H1 (cell line): Measurements from ENCODE around the gene GABRG3. TPM values are rescaled to one million over a fixed set of nuclear protein-coding genes. Genes with fewer than 3 reads are reported as not detected.

Source experiments
- CTCF ChIA-PET: fragments of 300-600 bp; sonication (Branson Sonifier 250); formaldehyde crosslinking; loops from one replicate; lab custom pipeline; 2021; ENCODE audit not compliant: partially characterized antibody; lab: Charles Lee
- POLR2A ChIA-PET: fragments of 300-600 bp; sonication (Branson Sonifier 250); formaldehyde crosslinking; loops from one replicate; lab custom pipeline; 2021; ENCODE audit warnings: inconsistent platforms; ENCODE audit not compliant: partially characterized antibody; lab: Charles Lee
- DNase-seq, 2 experiments: peaks; one replicate each; pipeline versions ENCODE4 v3.0.0 to v3.0.0-alpha.2; 2010 to 2022; ENCODE audit warnings: low spot score in 2 of 2, low read depth in 1 of 2, mixed read lengths in 1 of 2
- FAIRE-seq: peaks from 2 replicates; lab custom pipeline; 2011; peaks lifted over from hg19 to GRCh38; lab: Jason Lieb, UNC
- H2AFZ ChIP-seq: 2 replicates; pipeline ENCODE4 v1.8.1; 2012; ENCODE audit warnings: low read length, inconsistent platforms
- H2AK5ac ChIP-seq: 2 replicates; pipeline ENCODE4 v1.6.1; 2013; ENCODE audit warnings: low read depth, low read length
- H2BK120ac ChIP-seq: replicated peaks from 2 replicates; pipeline ENCODE3; 2013; ENCODE audit warnings: low read depth, low read length, inconsistent platforms
- H2BK12ac ChIP-seq: 2 replicates; pipeline ENCODE4 v1.6.1; 2013; ENCODE audit warnings: low read depth, low read length
- H2BK15ac ChIP-seq: 2 replicates; pipeline ENCODE4 v1.6.1; 2013; ENCODE audit warnings: low read length
- H2BK20ac ChIP-seq: 2 replicates; pipeline ENCODE4 v1.6.1; 2013; ENCODE audit warnings: low read length
- H2BK5ac ChIP-seq: 2 replicates; pipeline ENCODE4 v1.6.1; 2013; ENCODE audit warnings: low read depth, low read length
- H3K14ac ChIP-seq: 2 replicates; pipeline ENCODE4 v1.6.1; 2013; ENCODE audit warnings: inconsistent platforms; ENCODE audit not compliant: insufficient read length
- H3K18ac ChIP-seq: 2 replicates; pipeline ENCODE4 v1.6.1; 2013; ENCODE audit warnings: low read length; ENCODE audit errors: extremely low read depth
- H3K23ac ChIP-seq: 2 replicates; pipeline ENCODE4 v1.6.1; 2013; ENCODE audit warnings: inconsistent platforms; ENCODE audit not compliant: insufficient read length
- H3K23me2 ChIP-seq: 2 replicates; pipeline ENCODE4 v1.6.1; 2013; ENCODE audit warnings: low read depth, low read length
- H3K27ac ChIP-seq: 2 replicates; pipeline ENCODE4 v1.6.1; 2011; ENCODE audit warnings: low read depth, low read length, inconsistent platforms
- H3K27me3 ChIP-seq, 4 experiments: replicated peaks in 1 of 4; 1 replicate in 1 of 4; 2 replicates in 3 of 4; pipeline versions ENCODE4 v1.6.1 to v1.8.1; 2011 to 2013; ENCODE audit warnings: low read length in 3 of 4, mild to moderate bottlenecking in 3 of 4, inconsistent platforms in 2 of 4, mixed read lengths in 2 of 4, moderate library complexity in 1 of 4; ENCODE audit not compliant: control insufficient read depth in 3 of 4, insufficient read depth in 3 of 4; ENCODE audit errors: extremely low read depth in 1 of 4
- H3K36me3 ChIP-seq, 4 experiments: 2 replicates each; pipeline versions ENCODE4 v1.6.1 to v1.8.1; 2011 to 2013; ENCODE audit warnings: mild to moderate bottlenecking in 4 of 4, low read length in 3 of 4, moderate library complexity in 2 of 4, control low read depth in 1 of 4, inconsistent platforms in 1 of 4; ENCODE audit not compliant: insufficient read depth in 4 of 4, control insufficient read depth in 2 of 4
- H3K4ac ChIP-seq: replicated peaks from 2 replicates; pipeline ENCODE3; 2013; ENCODE audit warnings: low read length, low read depth, mixed read lengths, inconsistent platforms; ENCODE audit not compliant: insufficient read length
- H3K4me1 ChIP-seq, 4 experiments: replicated peaks in 1 of 4; 1 replicate in 1 of 4; 2 replicates in 3 of 4; pipeline versions ENCODE4 v1.6.1 to v1.8.1; 2011 to 2013; ENCODE audit warnings: low read length in 3 of 4, inconsistent platforms in 2 of 4, mixed read lengths in 1 of 4; ENCODE audit not compliant: insufficient read depth in 4 of 4, control insufficient read depth in 3 of 4
- H3K4me2 ChIP-seq, 2 experiments: 2 replicates each; pipeline versions ENCODE4 v1.6.1 to v1.8.1; 2011 to 2013; ENCODE audit warnings: low read depth in 2 of 2, low read length in 2 of 2, control low read depth in 1 of 2, inconsistent platforms in 1 of 2, mild to moderate bottlenecking in 1 of 2; ENCODE audit not compliant: insufficient read depth in 1 of 2
- H3K4me3 ChIP-seq, 4 experiments: fragments of 200-600, 300-600 bp in 1 of 4; sonication (generic), shearing (Covaris generic), sonication (Bioruptor Twin) in 1 of 4; 2 replicates each; pipeline versions ENCODE4 v1.5.1 to v1.8.1; 2011 to 2016; ENCODE audit warnings: low read length in 4 of 4, low read depth in 3 of 4, control low read depth in 2 of 4, inconsistent platforms in 2 of 4, mild to moderate bottlenecking in 2 of 4, mixed read lengths in 1 of 4, moderate library complexity in 1 of 4; ENCODE audit not compliant: insufficient read depth in 2 of 4; ENCODE audit errors: extremely low read depth in 1 of 4
- H3K56ac ChIP-seq: replicated peaks from 2 replicates; pipeline ENCODE3; 2013; ENCODE audit warnings: low read depth, mild to moderate bottlenecking, mixed read lengths, low read length, inconsistent platforms; ENCODE audit not compliant: insufficient read length
- H3K79me1 ChIP-seq: 2 replicates; pipeline ENCODE4 v1.6.1; 2013; ENCODE audit warnings: low read depth, low read length, control low read depth
- H3K79me2 ChIP-seq, 2 experiments: 2 replicates each; pipeline versions ENCODE4 v1.6.1 to v1.8.1; 2012 to 2013; ENCODE audit warnings: low read length in 2 of 2, mild to moderate bottlenecking in 2 of 2, inconsistent platforms in 1 of 2; ENCODE audit not compliant: insufficient read depth in 2 of 2, control insufficient read depth in 1 of 2
- H3K9ac ChIP-seq, 4 experiments: replicated peaks in 1 of 4; 1 replicate in 1 of 4; 2 replicates in 3 of 4; pipeline versions ENCODE4 v1.6.1 to v1.8.1; 2011 to 2013; ENCODE audit warnings: low read depth in 3 of 4, low read length in 3 of 4, control low read depth in 2 of 4, mild to moderate bottlenecking in 2 of 4, moderate library complexity in 2 of 4, inconsistent platforms in 1 of 4; ENCODE audit errors: extremely low read depth in 1 of 4
- H3K9me3 ChIP-seq, 2 experiments: 2 replicates each; pipeline versions ENCODE4 v1.6.1 to v1.8.1; 2012 to 2013; ENCODE audit warnings: mild to moderate bottlenecking in 2 of 2, moderate library complexity in 2 of 2, control low read depth in 1 of 2, inconsistent platforms in 1 of 2, low read depth in 1 of 2, low read length in 1 of 2, mixed read lengths in 1 of 2; ENCODE audit not compliant: insufficient read depth in 2 of 2
- H4K20me1 ChIP-seq, 2 experiments: replicated peaks in 1 of 2; 2 replicates each; pipeline versions ENCODE3 to v1.8.1; 2011 to 2013; ENCODE audit warnings: inconsistent platforms in 2 of 2, low read length in 2 of 2, mild to moderate bottlenecking in 1 of 2; ENCODE audit not compliant: insufficient read depth in 2 of 2, control insufficient read depth in 1 of 2
- H4K5ac ChIP-seq: 2 replicates; pipeline ENCODE4 v1.6.1; 2013; ENCODE audit warnings: low read length, low read depth, mixed read lengths, inconsistent platforms; ENCODE audit not compliant: insufficient read length
- H4K8ac ChIP-seq: 2 replicates; pipeline ENCODE4 v1.8.0; 2013; ENCODE audit warnings: mild to moderate bottlenecking, moderate library complexity, low read length, inconsistent platforms; ENCODE audit not compliant: insufficient read depth; ENCODE audit errors: extremely low read depth
- H4K91ac ChIP-seq: replicated peaks from 2 replicates; pipeline ENCODE3; 2013; ENCODE audit warnings: low read length, mixed read lengths, inconsistent platforms; ENCODE audit not compliant: insufficient read length
- BCL11A ChIP-seq, 2 experiments: IDR thresholded peaks; one replicate each; pipeline ENCODE4 v1.6.1; 2011; ENCODE audit warnings: low read depth in 2 of 2, low read length in 2 of 2, mild to moderate bottlenecking in 2 of 2
- CBX5 ChIP-seq: fragments of 300-800, 300-1000 bp; sonication (generic); IDR thresholded peaks from 2 replicates; pipeline ENCODE4 v1.7.1; 2016; ENCODE audit warnings: antibody characterized with exemption, low read length, low read depth
- CREB1 ChIP-seq: IDR thresholded peaks from 2 replicates; pipeline ENCODE4 v1.6.1; 2012; ENCODE audit warnings: inconsistent platforms
- HDAC2 ChIP-seq, 2 experiments: fragments of 300-600 bp in 1 of 2; sonication (generic) in 1 of 2; IDR thresholded peaks; 2 replicates each; pipeline ENCODE4 v1.6.1; 2011 to 2012; ENCODE audit warnings: low read depth in 2 of 2, low read length in 2 of 2, mild to moderate bottlenecking in 2 of 2, moderate library complexity in 2 of 2, borderline replicate concordance in 1 of 2, inconsistent platforms in 1 of 2
- KDM5A ChIP-seq: fragments of 200-600 bp; IDR thresholded peaks from 2 replicates; pipeline ENCODE4 v1.7.1; 2012; ENCODE audit warnings: mild to moderate bottlenecking, low read length, inconsistent platforms, mixed read lengths
- SIN3A ChIP-seq, 2 experiments: IDR thresholded peaks in 1 of 2; conservative IDR thresholded peaks in 1 of 2; 2 replicates each; pipeline ENCODE4 v1.6.1; 2011 to 2012; ENCODE audit warnings: low read length in 2 of 2, improper control_type of control experiment in 1 of 2, low read depth in 1 of 2, mild to moderate bottlenecking in 1 of 2
- TAF1 ChIP-seq: IDR thresholded peaks from 2 replicates; pipeline ENCODE4 v1.6.1; 2011; ENCODE audit warnings: mild to moderate bottlenecking, low read depth, low read length
- TAF7 ChIP-seq: optimal IDR thresholded peaks from 2 replicates; pipeline ENCODE3; 2011; ENCODE audit warnings: low read depth, mild to moderate bottlenecking, inconsistent platforms, low read length, moderate library complexity, borderline replicate concordance
- WGBS, 2 experiments: shearing (Covaris generic) in 1 of 2; methylation state at CpG; one replicate each; pipeline versions ENCODE4 v1.1.6 to v1.1.7; 2013 to 2015; ENCODE audit warnings: low lambda C conversion rate in 2 of 2, mixed read lengths in 2 of 2, inconsistent platforms in 1 of 2, low coverage in 1 of 2, missing lambda C conversion rate in 1 of 2; ENCODE audit not compliant: insufficient replicate concordance in 2 of 2, insufficient coverage in 1 of 2, insufficient read length in 1 of 2; ENCODE audit errors: extremely low coverage in 1 of 2, missing lambda C conversion rate in 1 of 2; 5-methylcytosine and 5-hydroxymethylcytosine counted together
- polyA plus RNA-seq, 7 experiments: library from polyadenylated mRNA; depleted of rRNA in 3 of 7; stranded (reverse) in 5 of 7; unstranded in 2 of 7; fragments of >200 nt in 5 of 7; fragments of 200-250 nt in 2 of 7; gene quantifications; 1 replicate in 5 of 7; 2 replicates in 1 of 7; 4 replicates in 1 of 7; pipeline versions ENCODE4 v1.2.1 to v1.2.3, GENCODE V29; 2011 to 2013; ENCODE audit warnings: missing spikeins in 2 of 7, mixed read lengths in 2 of 7
- total RNA-seq: library from RNA; stranded (reverse); fragmentation: NEBNext Ultra II Directional; extraction: Animal tissue kit (Norgen Biotek cat#: 25700); gene quantifications from 2 replicates; pipeline ENCODE4 v1.2.1, GENCODE V29; 2021

The GABRG3 gene
- total and polyA plus RNA-seq, 2 of the 8 experiments (the other 6 are each of a cell fraction or from before 2014, with no cell fraction given) = 0.17 to 0.80 TPM

DNA sequence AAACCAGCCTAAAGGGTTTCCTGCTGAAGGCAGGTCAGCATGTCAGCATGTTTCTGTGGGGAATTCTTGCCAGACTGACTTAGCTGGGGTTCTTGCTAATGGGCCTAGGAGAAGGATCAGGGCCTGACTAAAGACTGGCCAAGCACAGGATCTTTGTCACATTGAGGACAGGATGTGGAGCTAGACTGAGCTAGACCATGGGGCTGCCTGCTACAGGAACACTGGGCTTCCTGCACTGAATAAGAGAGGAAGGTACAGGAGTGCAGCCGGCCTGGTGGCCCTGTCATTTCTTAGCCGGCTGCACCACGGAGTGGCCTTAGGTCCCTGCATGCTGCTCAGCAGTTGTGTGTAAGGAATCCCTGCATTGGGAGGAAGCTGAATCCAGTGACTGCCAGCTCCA is 68.2 kb downstream of the GABRG3 start:
- H4K91ac ChIP-seq = no peak overlapping the region
- H3K27ac ChIP-seq = no peak overlapping the region
- H3K23ac ChIP-seq = no peak overlapping the region
- no peaks in the 10 kb centered on the region for H3K36me3 ChIP-seq
- H3K79me1 ChIP-seq = no peaks in the 10 kb centered on the region
- no peak overlapping the region for H2BK5ac ChIP-seq
- H3K4ac ChIP-seq = no peak overlapping the region
- H2AK5ac ChIP-seq = no peak overlapping the region
- no peaks in the 10 kb centered on the region for H3K23me2 ChIP-seq
- H3K4me3 ChIP-seq = no peak overlapping the region
- no peak overlapping the region for H4K5ac ChIP-seq
- H3K4me1 ChIP-seq = no peaks in the 10 kb centered on the region
- H3K14ac ChIP-seq = no peak overlapping the region
- no peaks in the 10 kb centered on the region; a peak in 1 of 4 replicates for H3K9me3 ChIP-seq
- H3K27me3 ChIP-seq = no peaks in the 10 kb centered on the region
- CTCF ChIA-PET = interaction anchor here (1.0 to 1.4 kb wide), 3 partner anchors 11 to 55 kb away, joined by 3 to 4 read pairs (median 4); no protein-coding TSS in a partner anchor
- H3K4me2 ChIP-seq = no peak overlapping the region
- 89% methylated on average over 3 of the region's 3 CpGs; no CpG with 5 or more reads in 1 of the 2 experiments for WGBS, 2 experiments
- H2BK20ac ChIP-seq = no peak overlapping the region
- no peaks in the 10 kb centered on the region for H3K79me2 ChIP-seq
- H2BK12ac ChIP-seq = no peak overlapping the region
- H2BK120ac ChIP-seq = no peak overlapping the region
- H3K9ac ChIP-seq = no peak overlapping the region
- H2AFZ ChIP-seq = no peak overlapping the region
- FAIRE-seq = no peak
- H4K8ac ChIP-seq = no peak overlapping the region
- H3K56ac ChIP-seq = no peak overlapping the region
- no peak overlapping the region for H2BK15ac ChIP-seq
- no peak for DNase-seq
- no peaks in the 10 kb centered on the region for H4K20me1 ChIP-seq
- POLR2A ChIA-PET = no interaction called here
- no peak overlapping the region for H3K18ac ChIP-seq
- TF ChIP-seq TAF1 = no peak
- no peak for TF ChIP-seq TAF7
- TF ChIP-seq KDM5A = no peak
- TF ChIP-seq CREB1 = no peak
- no peak for TF ChIP-seq HDAC2 (IDR thresholded peaks at IDR 0.05; ENCODE audit: borderline replicate concordance in 1 of 2, low read depth in 2 of 2, low read length in 2 of 2)
- no peak for TF ChIP-seq SIN3A (conservative IDR thresholded peaks at IDR 0.05 in 1 of 2, IDR thresholded peaks at IDR 0.05 in 1 of 2; ENCODE audit: low read depth in 1 of 2, low read length in 2 of 2)
- TF ChIP-seq CBX5 = no peak
- no peak for TF ChIP-seq BCL11A (IDR thresholded peaks at IDR 0.05; ENCODE audit: low read depth in 2 of 2, low read length in 2 of 2)
